Motor neuron (in vitro differentiated cells): ENCODE results near the gene CA4. TPM values are rescaled to one million over a fixed set of nuclear protein-coding genes. Genes with fewer than 3 reads are reported as not detected.

Source experiments
- ATAC-seq, 8 experiments: fragments of 200-7000 bp; cut with Tn5 transposase; replicated peaks in 6 of 8; 2 replicates each; pipeline ENCODE4 v1.8.0; 2021; ENCODE audit warnings: mild to moderate bottlenecking in 8 of 8, moderate library complexity in 8 of 8
- H3K27ac ChIP-seq, 2 donors: fragments of 250-450 bp; sonication (Bioruptor Pico); 2 replicates each; pipeline ENCODE4 v1.9.0; 2021; ENCODE audit warnings: antibody characterized with exemption in 2 of 2, mild to moderate bottlenecking in 2 of 2, moderate library complexity in 1 of 2
- H3K4me1 ChIP-seq, 2 donors: fragments of 250-450 bp; sonication (Bioruptor Pico); replicated peaks in 1 of 2; 2 replicates each; pipeline ENCODE4 v1.6.1; 2021; ENCODE audit warnings: antibody characterized with exemption in 2 of 2, mild to moderate bottlenecking in 2 of 2, moderate library complexity in 1 of 2
- H3K4me3 ChIP-seq, 5 donors: fragments of 250-450 bp; sonication (Bioruptor Pico); 2 replicates each; pipeline ENCODE4 v1.9.0; 2021; ENCODE audit warnings: antibody characterized with exemption in 5 of 5, mild to moderate bottlenecking in 5 of 5, moderate library complexity in 4 of 5
- WGBS, 10 experiments: fragments of 450-650 bp; shearing (Covaris generic); methylation state at CpG; one replicate each; pipeline ENCODE4 v1.0.0; 2022; 5-methylcytosine and 5-hydroxymethylcytosine counted together
- in situ Hi-C, 9 experiments: fragments of 400-800 bp; cut with MboI; loops; one replicate each; pipeline ENCODE4 v1.15.0; 2021; ENCODE audit warnings: low sequenced_read_pairs in 9 of 9, low pct_unique_long_range_greater_than_20kb in 2 of 9; ENCODE audit not compliant: unreplicated experiment in 9 of 9
- total RNA-seq, 8 experiments: library from RNA; unstranded; fragments of 300-600 nt; gene quantifications; 2 replicates each; pipeline versions ENCODE4 v1.2.3 to v1.2.4, GENCODE V29; 2022

Gene CA4
- total RNA-seq, 8 experiments from 2014 or later, result 0.59 to 15.2 (median 3.5) TPM; not detected in 3

DNA sequence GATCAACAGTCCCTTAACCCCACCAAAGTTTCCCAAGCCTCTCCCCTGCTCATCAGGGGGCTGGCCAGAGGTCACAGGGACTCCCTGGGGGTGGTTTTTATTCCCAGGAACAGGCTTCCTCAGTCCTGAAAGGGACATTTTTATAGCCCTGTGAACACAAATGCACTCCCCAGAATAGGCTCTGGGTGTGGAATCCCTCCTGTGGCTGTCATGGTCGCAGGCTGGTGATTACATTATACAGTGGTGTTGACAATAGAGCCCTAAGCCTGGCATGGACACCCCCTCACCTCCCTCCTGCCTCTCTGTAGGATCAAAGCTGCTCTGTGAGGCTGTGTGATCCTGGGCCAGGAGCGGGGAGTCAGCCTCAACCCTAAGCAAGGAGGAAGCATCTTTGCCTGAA, 1.4 kb upstream of the CA4 start:
- 0 to 54% (median 0%) methylated on average over 1 to 2 of the region's 2 CpGs; no CpG with 5 or more reads in 6 of the 10 experiments for WGBS, 10 experiments
- peaks cover 16 to 32% of the 10 kb centered on the region in 2 donors for H3K4me1 ChIP-seq
- H3K27ac ChIP-seq, result no peak overlapping the region
- ATAC-seq, result peak in 1 of 8 experiments; percentile 17
- H3K4me3 ChIP-seq, result no peak overlapping the region
- in situ Hi-C loops, result loop anchor here in 5 of 9 experiments (25.0 kb wide), 1 partner anchor 289 kb away; no protein-coding TSS in a partner anchor

DNA sequence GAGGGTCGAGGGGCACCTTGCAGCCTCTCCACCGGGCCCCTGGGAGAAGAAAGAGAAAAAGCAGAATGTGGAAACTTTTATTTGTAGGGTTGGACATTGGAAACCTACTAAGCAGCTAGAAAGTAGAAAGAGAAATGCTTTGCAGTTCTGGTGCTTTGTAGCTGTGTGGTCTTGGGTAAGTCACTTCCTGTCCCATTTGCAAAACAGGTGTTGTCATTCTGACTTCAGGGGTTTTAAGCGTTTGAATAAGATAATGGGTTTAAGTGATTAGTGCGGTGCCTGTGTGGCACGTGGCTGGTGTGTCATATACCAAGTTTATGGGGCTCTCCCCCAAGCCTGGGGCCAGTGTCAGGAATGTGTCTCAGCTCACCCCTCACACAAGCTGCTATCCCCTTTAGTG, 1.6 kb downstream of the CA4 start:
- 0 to 40% (median 30%) methylated on average over 1 to 5 of the region's 5 CpGs; no CpG with 5 or more reads in 5 of the 10 experiments for WGBS, 10 experiments

DNA sequence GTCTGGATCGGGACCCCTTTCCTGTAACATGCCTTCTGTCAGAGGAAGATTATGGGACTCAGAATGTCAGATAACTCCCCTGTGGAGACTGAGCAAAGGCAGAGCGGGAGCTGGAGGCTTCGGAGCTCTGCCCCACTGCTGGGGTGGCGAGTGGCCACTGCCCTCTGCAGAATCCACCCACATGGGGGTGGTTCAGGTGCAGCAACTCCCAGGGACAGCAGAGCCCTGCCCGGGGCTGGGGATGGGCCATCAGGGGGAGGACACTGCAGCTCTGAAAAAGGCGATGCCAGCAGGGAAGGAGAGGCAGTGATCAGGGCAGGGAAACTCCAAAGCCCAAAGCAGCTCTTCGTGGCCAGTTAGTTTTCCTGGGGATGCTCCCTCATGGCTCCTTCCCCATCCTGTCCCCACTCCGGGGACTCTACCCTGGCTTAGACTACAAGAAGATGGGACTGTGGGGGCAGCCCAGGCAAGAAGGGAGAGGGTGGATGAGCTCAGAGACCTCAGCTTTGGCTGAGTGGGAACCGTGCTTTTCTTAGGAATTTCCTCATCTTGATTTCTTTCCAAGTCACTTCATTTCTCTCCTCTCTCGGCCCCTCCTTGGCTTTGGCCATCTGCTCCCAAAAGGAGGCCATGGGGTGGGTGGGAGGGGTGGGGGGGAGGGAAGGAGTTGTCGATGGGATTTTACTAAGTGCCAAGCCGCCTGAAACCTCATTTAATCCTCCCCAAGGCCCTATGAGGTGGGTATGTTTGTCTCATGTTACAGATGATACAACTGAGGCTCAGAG, 4.0 kb downstream of the CA4 start:
- peaks cover 33 to 34% of the 10 kb centered on the region in 2 donors for H3K4me1 ChIP-seq
- H3K27ac ChIP-seq, result no peak overlapping the region
- ATAC-seq, result no peak
- in situ Hi-C loops, result no loop called here
- WGBS, 10 experiments, result 0 to 72% (median 46%) methylated on average over 1 to 5 of the region's 12 CpGs; no CpG with 5 or more reads in 4 of the 10 experiments
- no peak overlapping the region for H3K4me3 ChIP-seq

More for the DNA sequence above, 1.6 kb downstream of the CA4 start:
- no peak overlapping the region for H3K27ac ChIP-seq
- H3K4me3 ChIP-seq, result no peak overlapping the region
- peaks cover 30 to 36% of the 10 kb centered on the region in 2 donors for H3K4me1 ChIP-seq
- ATAC-seq, result no peak
- in situ Hi-C loops, result no loop called here

DNA sequence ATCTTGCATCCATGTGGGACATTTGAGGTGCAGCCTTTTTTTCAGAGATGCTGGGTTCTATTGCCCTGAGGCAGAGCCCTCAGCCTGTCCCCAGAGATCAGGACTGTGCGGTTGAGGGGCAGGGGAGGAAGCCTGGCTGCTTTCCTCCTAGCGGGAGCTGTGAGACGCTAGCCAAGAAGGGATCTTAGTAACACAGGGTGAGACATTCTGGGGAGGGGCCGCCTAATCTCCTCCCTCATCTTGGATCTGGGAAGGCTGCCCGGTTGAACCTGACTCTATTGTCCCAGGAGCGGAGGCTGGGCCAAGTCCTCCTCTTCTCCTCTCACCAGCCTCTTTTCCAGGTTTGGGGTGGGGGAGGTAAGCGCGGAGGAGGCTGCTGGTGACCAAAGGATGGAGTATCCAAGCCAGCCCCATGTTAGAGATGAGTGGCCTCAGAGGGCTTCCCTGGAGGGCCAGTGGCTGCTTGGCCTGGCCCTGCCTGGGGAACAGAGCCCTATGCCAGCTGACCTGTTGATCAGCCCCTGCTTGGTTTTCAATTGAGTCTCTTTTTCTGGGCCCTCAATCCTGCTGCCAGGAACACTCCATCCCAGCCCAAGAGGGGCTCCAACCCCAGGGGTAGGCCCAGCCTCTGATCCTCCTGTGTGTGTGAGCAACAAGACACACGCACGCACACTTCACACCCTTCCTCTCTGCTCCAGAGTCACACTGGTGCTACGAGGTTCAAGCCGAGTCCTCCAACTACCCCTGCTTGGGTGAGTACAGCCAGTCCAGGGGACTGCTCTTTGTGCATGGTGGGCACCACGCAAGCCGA, 5.0 kb downstream of the CA4 start:
- WGBS, 10 experiments, result 45 to 83% (median 64%) methylated on average over 1 to 9 of the region's 14 CpGs; no CpG with 5 or more reads in 4 of the 10 experiments
- Histone ChIP-seq H3K27ac (no peak overlapping the region), H3K4me3 (no peak overlapping the region), H3K4me1 (peaks cover 31 to 35% of the 10 kb centered on the region in 2 donors)
- peak in 4 of 8 experiments; percentile 36 to 68 (median 41) for ATAC-seq
- in situ Hi-C loops, result no loop called here

DNA sequence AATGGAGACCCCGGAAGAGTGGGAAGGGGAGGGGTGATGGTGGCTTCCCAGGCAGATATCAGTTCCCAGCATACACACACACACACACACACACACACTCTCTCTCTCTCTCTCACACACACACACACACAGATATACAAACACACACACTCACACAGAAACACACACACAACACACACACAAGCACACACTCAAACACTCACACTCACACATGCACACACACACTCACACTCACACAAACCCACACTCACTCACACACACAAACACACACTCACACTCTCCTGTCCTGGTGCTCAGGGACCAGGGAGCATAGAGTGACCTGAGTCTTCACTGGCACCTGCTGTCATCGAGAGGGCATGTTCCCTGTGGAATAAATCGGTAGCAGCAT, 5.6 kb downstream of the CA4 start:
- no peak overlapping the region for H3K27ac ChIP-seq
- H3K4me1 ChIP-seq, result peaks cover 31 to 33% of the 10 kb centered on the region in 2 donors
- in situ Hi-C loops, result no loop called here
- ATAC-seq, result no peak
- 0 to 100% (median 38%) methylated on average over 1 to 2 of the region's 3 CpGs; no CpG with 5 or more reads in 5 of the 10 experiments for WGBS, 10 experiments
- no peak overlapping the region for H3K4me3 ChIP-seq

DNA sequence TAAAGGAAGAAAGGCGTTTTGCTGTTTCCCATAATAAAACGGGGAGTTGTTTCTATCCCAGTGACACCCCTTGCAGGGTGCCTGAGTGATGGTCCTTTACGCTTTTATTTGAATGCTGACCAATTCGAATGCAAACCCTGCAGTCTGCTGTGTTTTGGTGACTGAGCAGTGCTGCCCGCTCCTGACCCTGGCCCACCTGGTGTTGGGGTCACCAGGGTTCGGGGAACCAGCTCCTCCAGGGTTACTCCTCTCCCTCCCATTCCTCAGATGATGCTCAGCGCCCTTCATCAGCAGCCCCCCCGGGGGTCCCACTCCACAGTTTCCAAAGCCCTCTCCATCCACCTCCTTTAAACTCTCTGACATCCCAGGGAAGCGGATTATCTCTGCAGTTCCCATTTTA, 6.0 kb downstream of the CA4 start:
- in situ Hi-C loops, result no loop called here
- no peak overlapping the region for H3K27ac ChIP-seq
- WGBS, 10 experiments, result 20 to 58% (median 40%) methylated on average over 1 to 4 of the region's 9 CpGs; no CpG with 5 or more reads in 1 of the 10 experiments
- no peak overlapping the region for H3K4me3 ChIP-seq
- peaks cover 30 to 35% of the 10 kb centered on the region in 2 donors for H3K4me1 ChIP-seq
- no peak for ATAC-seq

DNA sequence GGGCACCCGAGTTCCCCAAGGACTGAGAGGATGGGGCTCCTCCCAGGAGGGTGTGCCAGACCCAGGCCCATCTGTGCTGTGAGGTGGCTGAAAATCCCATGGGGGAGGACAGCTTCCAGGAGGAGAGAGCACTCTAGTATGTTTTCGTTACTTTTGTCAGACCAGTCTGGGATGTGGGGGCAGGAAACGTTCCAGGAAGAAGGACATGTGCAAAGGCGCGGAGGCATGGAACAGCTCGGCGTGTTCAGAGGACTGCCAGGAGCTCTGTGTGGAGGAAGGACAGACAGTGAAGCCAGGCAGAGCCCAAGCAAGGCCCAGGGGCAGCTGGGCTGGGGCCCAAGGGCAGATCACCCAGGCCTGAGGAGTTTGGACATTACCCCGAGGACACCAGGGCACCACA, 7.0 kb downstream of the CA4 start:
- WGBS, 10 experiments, result 33 to 80% (median 66%) methylated on average over 1 to 6 of the region's 8 CpGs; no CpG with 5 or more reads in 3 of the 10 experiments
- H3K4me1 ChIP-seq, result peaks cover 36 to 42% of the 10 kb centered on the region in 2 donors
- in situ Hi-C loops, result no loop called here
- no peak for ATAC-seq
- no peak overlapping the region for H3K4me3 ChIP-seq
- H3K27ac ChIP-seq, result no peak overlapping the region

DNA sequence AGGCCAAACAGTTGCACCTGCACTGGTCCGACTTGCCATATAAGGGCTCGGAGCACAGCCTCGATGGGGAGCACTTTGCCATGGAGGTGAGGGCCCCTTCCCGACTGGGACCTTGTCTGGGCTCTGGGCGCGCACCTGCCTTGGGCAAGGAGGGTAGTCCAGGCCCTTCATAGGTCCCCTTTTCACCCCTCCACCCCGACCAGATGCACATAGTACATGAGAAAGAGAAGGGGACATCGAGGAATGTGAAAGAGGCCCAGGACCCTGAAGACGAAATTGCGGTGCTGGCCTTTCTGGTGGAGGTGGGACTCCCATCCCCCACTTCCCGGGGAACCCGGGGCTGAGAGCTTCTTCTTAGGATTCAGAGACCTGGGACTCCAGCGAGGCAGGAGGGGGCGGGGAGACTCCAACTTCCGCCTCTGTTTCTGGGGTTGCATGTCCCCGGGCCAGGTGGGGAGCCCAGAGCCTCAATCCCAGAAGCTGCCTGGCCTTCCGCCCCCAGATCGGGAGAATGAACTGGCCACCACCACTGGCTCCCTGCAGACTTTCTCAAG, 7.8 kb downstream of the CA4 start:
- H3K27ac ChIP-seq, result no peak overlapping the region

DNA sequence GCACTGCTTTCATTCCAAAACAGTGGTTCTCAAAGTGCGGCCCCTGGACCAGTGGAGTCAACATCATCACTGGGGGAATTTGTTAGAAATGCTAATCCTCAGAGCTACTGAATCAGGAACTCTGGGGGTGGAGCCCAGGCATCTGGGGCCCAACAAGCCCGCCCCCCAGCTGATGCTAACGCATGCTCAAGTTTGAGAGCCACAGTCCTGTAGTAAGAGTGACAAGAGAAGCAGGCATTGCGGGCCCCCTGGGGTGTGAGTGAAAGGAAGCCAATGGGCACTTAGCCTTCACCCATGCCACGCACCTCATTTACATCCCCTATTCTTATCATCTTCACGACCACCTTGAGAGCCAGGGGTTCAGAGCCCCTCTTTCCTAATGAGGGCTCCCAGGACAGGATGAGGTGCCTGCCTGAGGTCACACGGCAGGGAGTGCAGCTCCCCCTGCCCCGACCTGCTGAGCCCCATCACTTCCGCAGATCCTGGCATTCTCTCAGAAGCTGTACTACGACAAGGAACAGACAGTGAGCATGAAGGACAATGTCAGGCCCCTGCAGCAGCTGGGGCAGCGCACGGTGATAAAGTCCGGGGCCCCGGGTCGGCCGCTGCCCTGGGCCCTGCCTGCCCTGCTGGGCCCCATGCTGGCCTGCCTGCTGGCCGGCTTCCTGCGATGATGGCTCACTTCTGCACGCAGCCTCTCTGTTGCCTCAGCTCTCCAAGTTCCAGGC, 9.1 kb downstream of the CA4 start:
- H3K4me1 ChIP-seq, result peaks cover 57 to 64% of the 10 kb centered on the region in 2 donors
- in situ Hi-C loops, result no loop called here

More for the DNA sequence above, 7.8 kb downstream of the CA4 start:
- Histone ChIP-seq H3K4me1 (peaks cover 44 to 50% of the 10 kb centered on the region in 2 donors), H3K4me3 (no peak overlapping the region)
- WGBS, 10 experiments, result 73 to 100% (median 92%) methylated on average over 2 to 3 of the region's 18 CpGs; no CpG with 5 or more reads in 6 of the 10 experiments
- in situ Hi-C loops, result no loop called here
- no peak for ATAC-seq

DNA sequence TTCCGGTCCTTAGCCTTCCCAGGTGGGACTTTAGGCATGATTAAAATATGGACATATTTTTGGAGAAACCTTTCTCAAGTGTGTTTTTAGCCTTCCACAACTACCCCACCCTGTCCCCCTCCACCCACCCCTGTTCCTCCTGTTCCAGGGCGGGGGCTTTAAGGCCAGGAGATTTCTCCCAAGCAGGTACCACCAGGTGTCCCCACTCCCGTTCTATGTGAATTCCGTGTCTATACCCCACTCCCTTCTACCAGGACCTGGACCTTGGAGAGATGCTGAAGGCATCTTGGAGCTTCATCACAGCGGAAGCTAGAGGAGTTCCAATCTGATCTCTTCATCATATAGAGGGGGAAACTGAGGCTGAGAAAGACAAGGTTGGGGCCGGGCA, 9.7 kb downstream of the CA4 start:
- in situ Hi-C loops, result no loop called here
- Histone ChIP-seq H3K4me3 (no peak overlapping the region), H3K27ac (no peak overlapping the region), H3K4me1 (peaks cover 55 to 61% of the 10 kb centered on the region in 2 donors)
- ATAC-seq, result no peak
- 40 to 100% (median 85%) methylated on average over 1 to 4 of the region's 6 CpGs; no CpG with 5 or more reads in 4 of the 10 experiments for WGBS, 10 experiments

More for the DNA sequence above, 9.1 kb downstream of the CA4 start:
- whole genome bisulfite sequencing, 10 experiments, result 5 to 70% (median 45%) methylated on average over 1 to 4 of the region's 19 CpGs; no CpG with 5 or more reads in 3 of the 10 experiments
- H3K4me3 ChIP-seq, result no peak overlapping the region
- no peak overlapping the region for H3K27ac ChIP-seq
- ATAC-seq, result peak in 5 of 8 experiments; percentile 2 to 42 (median 10)

DNA sequence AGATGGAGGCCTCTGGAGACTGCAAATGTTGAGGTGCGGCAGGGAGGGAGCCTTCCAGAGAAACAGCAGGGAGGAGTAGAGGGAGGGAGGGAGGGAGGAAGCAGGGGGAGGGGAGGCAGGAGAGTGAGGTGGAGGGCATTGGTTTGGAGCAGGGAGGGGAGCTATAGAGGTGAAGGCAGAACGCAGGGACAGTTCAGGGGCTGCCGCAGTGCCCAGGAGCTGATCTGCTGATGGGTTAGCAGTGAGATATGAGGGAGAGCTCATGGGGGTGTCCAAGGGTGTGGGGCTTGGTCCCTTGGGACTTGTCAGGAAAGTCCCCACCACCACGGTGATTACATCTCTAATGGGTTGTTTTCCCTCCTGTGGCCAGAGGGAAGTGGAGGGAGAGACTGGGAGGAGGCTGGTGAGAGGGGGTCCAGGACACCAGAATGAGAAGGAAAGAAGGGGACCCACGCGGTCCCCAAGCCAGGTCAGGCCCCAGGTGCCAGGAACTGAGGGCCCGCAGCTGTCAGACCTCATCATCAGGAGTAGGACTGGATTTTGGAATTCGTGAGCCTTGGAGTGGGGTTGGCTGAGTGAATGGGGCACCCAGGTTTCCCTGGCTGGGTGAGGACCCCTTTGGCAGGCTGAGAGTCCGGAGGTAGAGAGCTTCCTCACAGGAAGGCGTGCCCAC, 11.2 kb downstream of the CA4 start:
- ATAC-seq, result peak in 4 of 8 experiments; percentile 14 to 55 (median 46)
- WGBS, 10 experiments, result 33 to 100% (median 60%) methylated on average over 1 of the region's 10 CpGs; no CpG with 5 or more reads in 7 of the 10 experiments
- in situ Hi-C loops, result no loop called here
- Histone ChIP-seq H3K27ac (peak overlapping the region in 1 of 2 donors; percentile 52), H3K4me3 (no peak overlapping the region), H3K4me1 (peaks cover 42 to 51% of the 10 kb centered on the region in 2 donors)
